H1 (cell line): Measurements from ENCODE around the gene MYH6.

Experiments
- CTCF ChIP-seq, 3 experiments: IDR thresholded peaks; 1 replicate in 2 of 3; 2 replicates in 1 of 3; pipeline versions ENCODE4 v1.5.1 to v1.6.1; 2011; ENCODE audit warnings: low read length in 3 of 3, mild to moderate bottlenecking in 3 of 3, inconsistent platforms in 2 of 3, low read depth in 1 of 3, moderate library complexity in 1 of 3; ENCODE audit not compliant: insufficient read depth in 1 of 3; ENCODE audit errors: control extremely low read depth in 1 of 3
- GABPA ChIP-seq: IDR thresholded peaks from 2 replicates; pipeline ENCODE4 v1.6.1; 2011; ENCODE audit warnings: mild to moderate bottlenecking, low read length, moderate library complexity, borderline replicate concordance; ENCODE audit not compliant: insufficient read depth
- RAD21 ChIP-seq, 2 experiments: IDR thresholded peaks in 1 of 2; conservative IDR thresholded peaks in 1 of 2; 2 replicates each; pipeline ENCODE4 v1.6.1; 2011; ENCODE audit warnings: low read depth in 2 of 2, low read length in 2 of 2, improper control_type of control experiment in 1 of 2, inconsistent platforms in 1 of 2, mild to moderate bottlenecking in 1 of 2, moderate library complexity in 1 of 2
- YY1 ChIP-seq: IDR thresholded peaks from 2 replicates; pipeline ENCODE4 v1.6.1; 2011; ENCODE audit warnings: low read depth, mild to moderate bottlenecking, low read length
- TF ChIP-seq, protein P1 (sequence below): IDR thresholded peaks from 2 replicates; pipeline ENCODE4 v1.6.1; 2012; ENCODE audit warnings: inconsistent platforms

DNA sequence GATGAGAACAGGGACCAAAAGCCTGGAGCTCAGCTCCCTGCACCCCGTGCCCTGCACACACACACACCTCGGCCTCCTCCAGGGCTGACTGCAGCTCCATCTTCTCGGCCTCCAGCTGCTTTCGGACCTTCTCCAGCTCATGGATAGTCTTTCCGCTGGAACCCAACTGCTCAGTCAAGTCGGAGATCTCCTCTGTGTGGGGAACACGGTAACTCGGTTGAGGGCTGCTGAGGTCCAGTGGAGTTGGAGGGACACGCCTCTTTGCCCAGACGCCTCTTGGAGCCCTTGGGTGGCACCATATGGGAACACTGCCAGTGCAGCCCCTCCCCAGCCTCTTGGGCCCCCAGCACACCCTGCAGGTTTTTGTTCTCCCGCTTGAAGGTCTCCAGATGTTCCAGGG, 8.7 kb upstream of the MYH6 start:
- TF ChIP-seq, protein P1, sequence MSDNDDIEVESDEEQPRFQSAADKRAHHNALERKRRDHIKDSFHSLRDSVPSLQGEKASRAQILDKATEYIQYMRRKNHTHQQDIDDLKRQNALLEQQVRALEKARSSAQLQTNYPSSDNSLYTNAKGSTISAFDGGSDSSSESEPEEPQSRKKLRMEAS: no peak
- TF ChIP-seq YY1 (no peak), RAD21 (IDR thresholded peaks at IDR 0.05 in 1 of 2, conservative IDR thresholded peaks at IDR 0.05 in 1 of 2; ENCODE audit: low read depth in 2 of 2, low read length in 2 of 2) (no peak), CTCF (IDR thresholded peaks at IDR 0.05; ENCODE audit: control extremely low read depth in 1 of 3, insufficient read depth in 1 of 3, low read depth in 1 of 3, low read length in 3 of 3) (no peak), GABPA (no peak)
